Osteocyte (in vitro differentiated cells): ENCODE results near the gene NIPA2. TPM values are rescaled to one million over a fixed set of nuclear protein-coding genes. Genes with fewer than 3 reads are reported as not detected.

ENCODE experiments used
- DNase-seq: peaks from one replicate; pipeline ENCODE4 v3.0.0; 2021; ENCODE audit warnings: mixed read lengths; ENCODE audit not compliant: unreplicated experiment; ENCODE audit errors: extremely low spot score
- H3K27ac Mint-ChIP-seq: one replicate; pipeline ENCODE4 v1.8.0; 2021; ENCODE audit warnings: mild to moderate bottlenecking, mixed read lengths; ENCODE audit not compliant: unreplicated experiment
- H3K27me3 Mint-ChIP-seq: one replicate; pipeline ENCODE4 v1.8.0; 2021; ENCODE audit warnings: mixed read lengths; ENCODE audit not compliant: unreplicated experiment
- H3K36me3 Mint-ChIP-seq: one replicate; pipeline ENCODE4 v1.8.0; 2021; ENCODE audit warnings: mixed read lengths; ENCODE audit not compliant: unreplicated experiment
- H3K4me1 Mint-ChIP-seq: one replicate; pipeline ENCODE4 v1.8.0; 2021; ENCODE audit warnings: mixed read lengths; ENCODE audit not compliant: unreplicated experiment
- H3K4me3 Mint-ChIP-seq: one replicate; pipeline ENCODE4 v1.8.0; 2021; ENCODE audit warnings: mild to moderate bottlenecking, moderate library complexity, mixed read lengths; ENCODE audit not compliant: unreplicated experiment
- H3K9me3 Mint-ChIP-seq: one replicate; pipeline ENCODE4 v1.8.0; 2021; ENCODE audit warnings: mixed read lengths; ENCODE audit not compliant: unreplicated experiment
- CTCF ChIP-seq: fragments of 200-600 bp; sonication (generic); IDR thresholded peaks from 2 replicates; pipeline ENCODE4 v1.5.0; 2021; ENCODE audit warnings: antibody characterized with exemption, mild to moderate bottlenecking, moderate library complexity
- total RNA-seq: library from RNA; stranded (reverse); gene quantifications from 2 replicates; pipeline ENCODE4 v1.2.1, GENCODE V29; 2021

NIPA2 gene
- total RNA-seq, 1 donor from 2014 or later = 57.1 TPM

- TF ChIP-seq CTCF = no peak
- Mint-ChIP-seq H3K27ac (no peak overlapping the region), H3K4me1 (peaks cover 13% of the 10 kb centered on the region), H3K4me3 (no peak overlapping the region), H3K27me3 (no peaks in the 10 kb centered on the region), H3K9me3 (no peaks in the 10 kb centered on the region), H3K36me3 (peaks cover 53% of the 10 kb centered on the region)
- DNase-seq = no peak
These were observed 22.7 kb downstream of the NIPA2 start for GRCh38 chr15:22861161-22861560.

- no peak overlapping the region for H3K27ac Mint-ChIP-seq
- no peaks in the 10 kb centered on the region for H3K27me3 Mint-ChIP-seq
- H3K4me1 Mint-ChIP-seq = peaks cover 13% of the 10 kb centered on the region
- TF ChIP-seq CTCF = no peak
- no peaks in the 10 kb centered on the region for H3K9me3 Mint-ChIP-seq
- H3K4me3 Mint-ChIP-seq = no peak overlapping the region
- H3K36me3 Mint-ChIP-seq = peaks cover 62% of the 10 kb centered on the region
- no peak for DNase-seq
These were observed 24.9 kb downstream of the NIPA2 start for GRCh38 chr15:22863356-22863755.

- Mint-ChIP-seq H3K27ac (peak overlapping the region; percentile 12), H3K4me3 (no peak overlapping the region), H3K9me3 (no peaks in the 10 kb centered on the region), H3K36me3 (peaks cover 63% of the 10 kb centered on the region), H3K27me3 (no peaks in the 10 kb centered on the region), H3K4me1 (peaks cover 13% of the 10 kb centered on the region)
- TF ChIP-seq CTCF = no peak
- no peak for DNase-seq
These were observed 27.6 kb downstream of the NIPA2 start for GRCh38 chr15:22866079-22866478.

- Mint-ChIP-seq H3K27ac (no peak overlapping the region), H3K4me1 (peaks cover 13% of the 10 kb centered on the region), H3K27me3 (no peaks in the 10 kb centered on the region), H3K9me3 (no peaks in the 10 kb centered on the region), H3K4me3 (no peak overlapping the region), H3K36me3 (peaks cover 71% of the 10 kb centered on the region)
- no peak for TF ChIP-seq CTCF
- no peak for DNase-seq
These were observed 29.4 kb downstream of the NIPA2 start for GRCh38 chr15:22867886-22868285.

GRCh38 chr15:22868495-22868894 is 30.0 kb downstream of the NIPA2 start:
- DNase-seq = no peak
- H3K27ac Mint-ChIP-seq = no peak overlapping the region
- H3K4me1 Mint-ChIP-seq = peaks cover 13% of the 10 kb centered on the region
- H3K4me3 Mint-ChIP-seq = no peak overlapping the region
- H3K9me3 Mint-ChIP-seq = no peaks in the 10 kb centered on the region
- no peaks in the 10 kb centered on the region for H3K27me3 Mint-ChIP-seq
- no peak for TF ChIP-seq CTCF
- H3K36me3 Mint-ChIP-seq = peaks cover 76% of the 10 kb centered on the region
